K562 (cell line): Measurements from ENCODE around the gene LSM12. TPM values are rescaled to one million over a fixed set of nuclear protein-coding genes. Genes with fewer than 3 reads are reported as not detected.

Experiments used
- ATAC-seq: fragments of 200-7000 bp; cut with Tn5 transposase; 3 replicates; pipeline ENCODE4 v1.9.1; 2020; ENCODE audit warnings: moderate library complexity
- BruUV-seq: library from RNA; stranded (reverse); fragments of 400-500 nt; replicated peaks from 2 replicates; lab custom pipeline; 2021; lab: Mats Ljungman, UMichigan
- CTCF ChIA-PET: fragments of 300-600 bp; formaldehyde crosslinking; extraction: SDS; loops from one replicate; lab custom pipeline; 2021; ENCODE audit warnings: low intra/inter-chr PET ratio; lab: Yijun Ruan, JAX
- POLR2A ChIA-PET: fragments of 300-600, 350-650 bp; sonication (Branson Sonifier 250); formaldehyde crosslinking; extraction: SDS; loops from one replicate; lab custom pipeline; 2021; ENCODE audit warnings: antibody characterized with exemption, inconsistent platforms; lab: Yijun Ruan, JAX
- DNase-seq, 4 experiments: peaks; one replicate each; pipeline versions ENCODE4 v3.0.0 to v3.0.0-alpha.2; 2011 to 2018; ENCODE audit warnings: low spot score in 3 of 4, mixed read lengths in 3 of 4; ENCODE audit errors: extremely low read depth in 1 of 4
- FAIRE-seq: peaks from 2 replicates; lab custom pipeline; 2011; peaks lifted over from hg19 to GRCh38; lab: Jason Lieb, UNC
- H2AFZ ChIP-seq: 2 replicates; pipeline ENCODE4 v1.6.0; 2011; ENCODE audit warnings: low read depth, low read length, control low read depth, inconsistent platforms
- H3K27ac ChIP-seq: fragments of 200-600 bp; 3 replicates; pipeline ENCODE4 v1.8.0; 2011; ENCODE audit warnings: low read depth, mild to moderate bottlenecking, control low read depth, inconsistent platforms, low read length, moderate library complexity, mixed read lengths; ENCODE audit errors: extremely low read depth
- H3K27me3 ChIP-seq, 2 experiments: fragments of 300-600 bp in 1 of 2; 2 replicates in 1 of 2; 3 replicates in 1 of 2; pipeline versions ENCODE4 v1.6.0 to v1.8.0; 2011; ENCODE audit warnings: inconsistent platforms in 2 of 2, low read length in 2 of 2, mild to moderate bottlenecking in 1 of 2, mixed read lengths in 1 of 2, moderate library complexity in 1 of 2; ENCODE audit not compliant: control insufficient read depth in 2 of 2, insufficient read depth in 2 of 2
- H3K36me3 ChIP-seq: fragments of 300-600 bp; 3 replicates; pipeline ENCODE4 v1.8.0; 2011; ENCODE audit warnings: mild to moderate bottlenecking, low read length, inconsistent platforms; ENCODE audit not compliant: control insufficient read depth, insufficient read depth
- H3K4me1 ChIP-seq, 2 experiments: fragments of 200-600 bp in 1 of 2; replicated peaks in 1 of 2; 2 replicates in 1 of 2; 3 replicates in 1 of 2; pipeline versions ENCODE4 v1.5.1 to v1.8.0; 2011; ENCODE audit warnings: inconsistent platforms in 2 of 2, low read length in 2 of 2, mild to moderate bottlenecking in 1 of 2, mixed read lengths in 1 of 2, moderate library complexity in 1 of 2; ENCODE audit not compliant: control insufficient read depth in 2 of 2, insufficient read depth in 2 of 2
- H3K4me2 ChIP-seq: 2 replicates; pipeline ENCODE4 v1.6.1; 2011; ENCODE audit warnings: low read length, control low read depth, inconsistent platforms, mixed read lengths; ENCODE audit not compliant: insufficient read depth
- H3K4me3 ChIP-seq: fragments of 200-600 bp; sonication (generic), shearing (Covaris generic); 2 replicates; pipeline ENCODE4 v1.5.1; 2016; ENCODE audit warnings: control low read depth, inconsistent platforms
- H3K79me2 ChIP-seq: fragments of 200-600 bp; 3 replicates; pipeline ENCODE4 v1.8.0; 2011; ENCODE audit warnings: low read length, inconsistent platforms; ENCODE audit not compliant: control insufficient read depth, insufficient read depth
- H3K9ac ChIP-seq, 2 experiments: 2 replicates each; pipeline versions ENCODE4 v1.6.0 to v1.6.1; 2011; ENCODE audit warnings: low read depth in 2 of 2, low read length in 2 of 2, control low read depth in 1 of 2, inconsistent platforms in 1 of 2, mild to moderate bottlenecking in 1 of 2, mixed read lengths in 1 of 2; ENCODE audit not compliant: insufficient read depth in 1 of 2
- H3K9me1 ChIP-seq: one replicate; pipeline ENCODE4 v1.6.0; 2011; ENCODE audit warnings: inconsistent platforms, mild to moderate bottlenecking, low read length, moderate library complexity; ENCODE audit not compliant: control insufficient read depth, insufficient read depth
- H3K9me3 ChIP-seq: replicated peaks from 2 replicates; pipeline ENCODE4 v1.5.1; 2011; ENCODE audit warnings: low read depth, low read length, inconsistent platforms; ENCODE audit not compliant: control insufficient read depth, insufficient read depth
- H4K20me1 ChIP-seq: replicated peaks from 2 replicates; pipeline ENCODE4 v1.6.1; 2011; ENCODE audit warnings: low read length, inconsistent platforms, mixed read lengths; ENCODE audit not compliant: control insufficient read depth, insufficient read depth
- CUX1 ChIP-seq: fragments of 200-800 bp; sonication (Bioruptor generic); IDR thresholded peaks from 2 replicates; pipeline ENCODE4 v1.6.1; 2016; ENCODE audit warnings: missing genetic modification characterization, missing compliant biosample characterization
- MAFG ChIP-seq: fragments of 450-650 bp; conservative IDR thresholded peaks from 2 replicates; pipeline ENCODE4 v1.6.1; 2016; ENCODE audit warnings: missing genetic modification characterization, missing compliant biosample characterization
- PHF21A ChIP-seq: fragments of 450-650 bp; IDR thresholded peaks from 2 replicates; pipeline ENCODE4 v1.6.1; 2017; ENCODE audit warnings: low read depth, borderline replicate concordance
- SETDB1 ChIP-seq: IDR thresholded peaks from one replicate; pipeline ENCODE4 v1.6.1; 2012; ENCODE audit warnings: low read length, control low read depth, inconsistent platforms
- ZNF311 ChIP-seq: fragments of 250-450 bp; sonication (Bioruptor Pico); IDR thresholded peaks from 2 replicates; pipeline ENCODE4 v1.4.0; 2020; ENCODE audit warnings: mild to moderate bottlenecking, moderate library complexity
- ZNF407 ChIP-seq: fragments of 450-650 bp; IDR thresholded peaks from 2 replicates; pipeline ENCODE4 v1.6.1; 2016; ENCODE audit warnings: low read depth
- ZNF696 ChIP-seq: fragments of 250-450 bp; sonication (Bioruptor Pico); conservative IDR thresholded peaks from 2 replicates; pipeline ENCODE4 v1.4.0; 2020; ENCODE audit warnings: mild to moderate bottlenecking, moderate library complexity
- WGBS: fragments of 100-300 bp; shearing (Covaris generic); methylation state at CpG from one replicate; pipeline ENCODE4 v1.1.6; 2016; ENCODE audit warnings: low coverage, mixed read lengths; ENCODE audit not compliant: insufficient coverage; ENCODE audit errors: missing lambda C conversion rate; 5-methylcytosine and 5-hydroxymethylcytosine counted together
- in situ Hi-C: fragments of 300-500 bp; cut with MboI; formaldehyde crosslinking; loops from 4 replicates; pipeline ENCODE4 v1.15.0; 2018; ENCODE audit warnings: inconsistent platforms, mixed read lengths
- intact Hi-C: fragments of 100-400 bp; cut with micrococcal nuclease; formaldehyde crosslinking; loops from 2 replicates; pipeline ENCODE4 v1.14.2; 2022
- polyA plus RNA-seq, 8 experiments: library from polyadenylated mRNA; depleted of rRNA in 4 of 8; stranded (reverse) in 5 of 8; unstranded in 3 of 8; fragments of >200 nt; fragmentation: Nextera tagmentation in 2 of 8; fragmentation: Illumina TruSeq in 1 of 8; extraction: Ambion mirVana in 2 of 8; extraction: Trizol in 1 of 8; gene quantifications; 2 replicates each; pipeline versions ENCODE4 v1.2.1 to v1.2.3, GENCODE V29; 2011 to 2014; ENCODE audit warnings: inconsistent platforms in 1 of 8, missing spikeins in 1 of 8
- total RNA-seq, 7 experiments: library from RNA; depleted of rRNA in 6 of 7; stranded (reverse); fragments of >200 nt in 6 of 7; fragmentation: Illumina TruSeq in 2 of 7; extraction: Trizol in 2 of 7; gene quantifications; 2 replicates each; pipeline versions ENCODE4 v1.2.1 to v1.2.3, GENCODE V29; 2011 to 2021; ENCODE audit warnings: low replicate concordance in 1 of 7

LSM12 gene
- total and polyA plus RNA-seq, 9 of the 15 experiments (the other 6 are each of a cell fraction or from before 2014, with no cell fraction given) = 53.0 to 258 (median 89.3) TPM

- no peak overlapping the region for H3K4me2 ChIP-seq
- H3K79me2 ChIP-seq = no peaks in the 10 kb centered on the region
- no peak for DNase-seq
- intact Hi-C loops = no loop called here
- no peak for ATAC-seq
- no peak overlapping the region for H2AFZ ChIP-seq
- H3K27ac ChIP-seq = no peak overlapping the region
- BruUV-seq = no TSS peak
- CTCF ChIA-PET = no interaction called here
- H3K9me3 ChIP-seq = no peaks in the 10 kb centered on the region
- H3K9me1 ChIP-seq = no peaks in the 10 kb centered on the region
- no peaks in the 10 kb centered on the region for H4K20me1 ChIP-seq
- 80% methylated on average over 13 of the region's 14 CpGs for WGBS
- H3K36me3 ChIP-seq = peaks cover 12% of the 10 kb centered on the region; the same call in 1 of the 3 replicates
- POLR2A ChIA-PET = interaction anchor here (0.6 to 1.0 kb wide), 2 partner anchors 8 to 12 kb away, joined by 3 read pairs; no protein-coding TSS in a partner anchor
- H3K27me3 ChIP-seq = no peaks in the 10 kb centered on the region
- in situ Hi-C loops = no loop called here
- H3K4me3 ChIP-seq = no peak overlapping the region
- H3K9ac ChIP-seq = no peak overlapping the region; a peak in 1 of 4 replicates
- H3K4me1 ChIP-seq = peaks cover 29 to 52% of the 10 kb centered on the region in 2 experiments
- FAIRE-seq = no peak
- no peak for TF ChIP-seq MAFG (tag)
- no peak for TF ChIP-seq ZNF696 (CRISPR knock-in tag)
- TF ChIP-seq PHF21A = no peak
- no peak for TF ChIP-seq ZNF311 (CRISPR knock-in tag)
- no peak for TF ChIP-seq CUX1
- TF ChIP-seq SETDB1 = no peak
- no peak for TF ChIP-seq ZNF407
These were observed 24.9 kb upstream of the LSM12 start for GRCh38 chr17:44091200-44091997.
